NT2/D1 (cell line): ENCODE data around the gene STAMBP.
"Not testable (repeated sequence)": the region's sequence is repeated elsewhere in the genome, so short reads cannot be mapped to it uniquely, and the experiment has no call there.

Experiments used
- SUZ12 ChIP-seq: IDR thresholded peaks from 2 replicates; pipeline ENCODE4 v1.6.1; 2011; ENCODE audit not compliant: insufficient read length, insufficient read depth; ENCODE audit errors: extremely low read depth
- YY1 ChIP-seq: IDR thresholded peaks from 2 replicates; pipeline ENCODE4 v1.6.1; 2011; ENCODE audit not compliant: insufficient read length, insufficient read depth
- ZNF274 ChIP-seq: IDR thresholded peaks from 2 replicates; pipeline ENCODE4 v1.6.1; 2011; ENCODE audit warnings: mild to moderate bottlenecking, low read depth, low read length

- not testable (repeated sequence) for TF ChIP-seq SUZ12, ZNF274, YY1
Observed at GRCh38 chr2:73783883-73784282, 44.9 kb upstream of the STAMBP start, which contains the start of gene C2orf78.
